Endothelial cell of umbilical vein (primary cell): ENCODE results near the gene RHOBTB1. TPM values are rescaled to one million over a fixed set of nuclear protein-coding genes. Genes with fewer than 3 reads are reported as not detected.

Source experiments
- BruUV-seq: library from RNA; stranded (reverse); fragments of 400-500 nt; replicated peaks from 2 replicates; lab custom pipeline; 2021; lab: Mats Ljungman, UMichigan
- CTCF ChIA-PET: fragments of 300-600, 350-600 bp; sonication (Branson Sonifier 250); formaldehyde crosslinking; loops from one replicate; lab custom pipeline; 2021; ENCODE audit warnings: antibody characterized with exemption, inconsistent platforms; lab: Charles Lee
- POLR2A ChIA-PET: fragments of 300-600, 350-600 bp; sonication (Branson Sonifier 250); formaldehyde crosslinking; loops from one replicate; lab custom pipeline; 2021; ENCODE audit warnings: antibody characterized with exemption, inconsistent platforms; lab: Charles Lee
- DNase-seq: peaks from one replicate; pipeline ENCODE4 v3.0.0-alpha.2; 2011; ENCODE audit warnings: low read depth, low spot score
- FAIRE-seq: peaks from 2 replicates; lab custom pipeline; 2011; peaks lifted over from hg19 to GRCh38; lab: Jason Lieb, UNC
- H2AFZ ChIP-seq: 2 replicates; pipeline ENCODE4 v1.6.0; 2012; ENCODE audit warnings: low read depth, low read length, control low read depth, inconsistent platforms
- H3K27ac ChIP-seq: 2 replicates; pipeline ENCODE4 v1.5.1; 2011; ENCODE audit warnings: low read depth, mild to moderate bottlenecking, control low read depth, low read length, moderate library complexity; ENCODE audit not compliant: insufficient read depth
- H3K27me3 ChIP-seq, 2 experiments: 2 replicates each; pipeline versions ENCODE4 v1.6.0 to v1.6.1; 2011; ENCODE audit warnings: low read length in 2 of 2, mixed read lengths in 1 of 2; ENCODE audit not compliant: control insufficient read depth in 2 of 2, insufficient read depth in 2 of 2
- H3K36me3 ChIP-seq, 2 experiments: 2 replicates in 1 of 2; 3 replicates in 1 of 2; pipeline ENCODE4 v1.5.1; 2011; ENCODE audit warnings: low read length in 2 of 2, mild to moderate bottlenecking in 1 of 2, moderate library complexity in 1 of 2; ENCODE audit not compliant: control insufficient read depth in 2 of 2, insufficient read depth in 2 of 2; ENCODE audit errors: extremely low read depth in 1 of 2
- H3K4me1 ChIP-seq: 3 replicates; pipeline ENCODE4 v1.5.1; 2011; ENCODE audit warnings: mild to moderate bottlenecking, low read length; ENCODE audit not compliant: control insufficient read depth, insufficient read depth; ENCODE audit errors: extremely low read depth
- H3K4me2 ChIP-seq: 2 replicates; pipeline ENCODE4 v1.6.1; 2011; ENCODE audit warnings: low read length, control low read depth, mixed read lengths; ENCODE audit not compliant: insufficient read depth
- H3K4me3 ChIP-seq, 3 experiments: fragments of 200-600 bp in 1 of 3; sonication (generic), shearing (Covaris generic) in 1 of 3; replicated peaks in 1 of 3; 2 replicates each; pipeline ENCODE4 v1.5.1; 2011 to 2016; ENCODE audit warnings: control low read depth in 3 of 3, low read length in 3 of 3, mild to moderate bottlenecking in 2 of 3, inconsistent platforms in 1 of 3, low read depth in 1 of 3, moderate library complexity in 1 of 3; ENCODE audit not compliant: insufficient read depth in 1 of 3
- H3K79me2 ChIP-seq: 2 replicates; pipeline ENCODE4 v1.6.0; 2012; ENCODE audit warnings: low read length, inconsistent platforms; ENCODE audit not compliant: control insufficient read depth, insufficient read depth
- H3K9ac ChIP-seq: replicated peaks from 2 replicates; pipeline ENCODE3; 2011; ENCODE audit warnings: low read length, control low read depth; ENCODE audit not compliant: insufficient read depth; ENCODE audit errors: extremely low read depth
- H3K9me1 ChIP-seq: replicated peaks from 3 replicates; pipeline ENCODE4 v1.6.0; 2011; ENCODE audit warnings: mild to moderate bottlenecking, low read length; ENCODE audit not compliant: control insufficient read depth, insufficient read depth; ENCODE audit errors: extremely low read depth
- H3K9me3 ChIP-seq: replicated peaks from 2 replicates; pipeline ENCODE4 v1.5.1; 2012; ENCODE audit warnings: low read length, inconsistent platforms; ENCODE audit not compliant: control insufficient read depth, insufficient read depth
- H4K20me1 ChIP-seq: replicated peaks from 2 replicates; pipeline ENCODE3; 2011; ENCODE audit warnings: mild to moderate bottlenecking, low read length; ENCODE audit not compliant: control insufficient read depth, insufficient read depth; ENCODE audit errors: extremely low read depth
- EZH2 ChIP-seq: IDR thresholded peaks from 2 replicates; pipeline ENCODE4 v1.6.1; 2012; ENCODE audit warnings: borderline replicate concordance, low read depth, mild to moderate bottlenecking, moderate library complexity, low read length, inconsistent platforms; ENCODE audit not compliant: severe bottlenecking
- FOS ChIP-seq: IDR thresholded peaks from 2 replicates; pipeline ENCODE4 v1.6.1; 2011; ENCODE audit warnings: mild to moderate bottlenecking, low read length, moderate library complexity, borderline replicate concordance; ENCODE audit not compliant: insufficient read depth
- GATA2 ChIP-seq: IDR thresholded peaks from 2 replicates; pipeline ENCODE4 v1.7.0; 2011; ENCODE audit warnings: low read depth, mild to moderate bottlenecking, moderate library complexity, mixed read lengths, low read length; ENCODE audit not compliant: insufficient read length, insufficient read depth
- JUN ChIP-seq: IDR thresholded peaks from 2 replicates; pipeline ENCODE4 v1.6.1; 2011; ENCODE audit warnings: borderline replicate concordance, low read depth; ENCODE audit not compliant: insufficient read length, insufficient read depth
- MYC ChIP-seq: IDR thresholded peaks from one replicate; pipeline ENCODE4 v1.6.1; 2011; ENCODE audit warnings: mild to moderate bottlenecking, low read depth, low read length
- POLR2A ChIP-seq: IDR thresholded peaks from 2 replicates; pipeline ENCODE4 v1.6.1; 2012; ENCODE audit warnings: low read depth, mild to moderate bottlenecking, control low read depth, low read length
- POLR2AphosphoS5 ChIP-seq: IDR thresholded peaks from 2 replicates; pipeline ENCODE4 v1.6.1; 2012; ENCODE audit warnings: low read depth, mild to moderate bottlenecking, control low read depth, low read length, moderate library complexity; ENCODE audit not compliant: insufficient read depth
- dilution Hi-C: fragments of 300-500 bp; cut with MboI; formaldehyde crosslinking; loops from one replicate; pipeline ENCODE4 v1.15.0; 2019; ENCODE audit warnings: low sequenced_read_pairs; ENCODE audit not compliant: extremely low pct_ligation_motif_present
- intact Hi-C: fragments of 100-400 bp; cut with micrococcal nuclease; formaldehyde crosslinking; loops from one replicate; pipeline ENCODE4 v1.10.0; 2022
- polyA plus RNA-seq, 4 experiments: library from polyadenylated mRNA; depleted of rRNA in 3 of 4; stranded (reverse) in 3 of 4; unstranded in 1 of 4; fragments of >200 nt; gene quantifications; 2 replicates each; pipeline versions ENCODE4 v1.2.1 to v1.2.3, GENCODE V29; 2011 to 2012; ENCODE audit warnings: missing spikeins in 1 of 4
- total RNA-seq: library from RNA; stranded (reverse); gene quantifications from 2 replicates; pipeline ENCODE4 v1.2.3, GENCODE V29; 2021
- TF ChIP-seq, protein P1 (sequence below): IDR thresholded peaks from 2 replicates; pipeline ENCODE4 v1.6.1; 2011; ENCODE audit not compliant: insufficient read depth, insufficient read length
- TF ChIP-seq, protein P2 (sequence below), 2 donors: IDR thresholded peaks; 1 replicate in 1 of 2; 2 replicates in 1 of 2; pipeline ENCODE4 v1.5.1; 2011; ENCODE audit warnings: low read length in 2 of 2, mild to moderate bottlenecking in 2 of 2, moderate library complexity in 2 of 2, control low read depth in 1 of 2, inconsistent platforms in 1 of 2, low read depth in 1 of 2; ENCODE audit not compliant: insufficient read depth in 1 of 2; ENCODE audit errors: extremely low read depth in 1 of 2

The RHOBTB1 gene
- total and polyA plus RNA-seq, 2 donors (not counting 3 experiments of a cell fraction or from before 2014, with no cell fraction given) = 21.2 to 31.0 TPM

DNA sequence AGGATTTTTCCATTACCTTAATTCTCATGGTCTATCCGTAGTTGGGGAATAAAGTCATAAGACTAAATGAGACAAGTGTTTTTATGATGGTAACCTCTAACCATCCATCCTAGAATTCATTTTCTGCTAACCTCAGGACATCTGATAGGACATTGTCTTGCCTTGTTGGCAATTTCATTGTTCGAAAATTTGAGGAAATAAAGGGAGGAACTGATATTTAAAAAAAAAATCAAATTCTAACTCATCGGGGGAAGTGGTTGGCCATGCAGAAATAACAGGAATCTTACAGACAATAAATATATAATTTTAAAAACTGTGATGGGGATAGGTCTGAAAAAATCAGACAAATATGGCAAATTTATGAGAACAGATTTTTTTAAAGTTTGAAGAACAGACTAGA lies 21.7 kb upstream of the RHOBTB1 start:
- no peak overlapping the region for H3K9ac ChIP-seq
- no peaks in the 10 kb centered on the region for H3K79me2 ChIP-seq
- H3K36me3 ChIP-seq = no peaks in the 10 kb centered on the region
- no peak overlapping the region for H2AFZ ChIP-seq
- dilution Hi-C loops = no loop called here
- BruUV-seq = no TSS peak
- H3K4me1 ChIP-seq = peaks cover 27% of the 10 kb centered on the region
- TF ChIP-seq POLR2A = no peak
- TF ChIP-seq, protein P1, sequence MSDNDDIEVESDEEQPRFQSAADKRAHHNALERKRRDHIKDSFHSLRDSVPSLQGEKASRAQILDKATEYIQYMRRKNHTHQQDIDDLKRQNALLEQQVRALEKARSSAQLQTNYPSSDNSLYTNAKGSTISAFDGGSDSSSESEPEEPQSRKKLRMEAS = no peak
- no peak for TF ChIP-seq JUN
- TF ChIP-seq MYC = no peak
- TF ChIP-seq EZH2 = no peak
- TF ChIP-seq, protein P2, sequence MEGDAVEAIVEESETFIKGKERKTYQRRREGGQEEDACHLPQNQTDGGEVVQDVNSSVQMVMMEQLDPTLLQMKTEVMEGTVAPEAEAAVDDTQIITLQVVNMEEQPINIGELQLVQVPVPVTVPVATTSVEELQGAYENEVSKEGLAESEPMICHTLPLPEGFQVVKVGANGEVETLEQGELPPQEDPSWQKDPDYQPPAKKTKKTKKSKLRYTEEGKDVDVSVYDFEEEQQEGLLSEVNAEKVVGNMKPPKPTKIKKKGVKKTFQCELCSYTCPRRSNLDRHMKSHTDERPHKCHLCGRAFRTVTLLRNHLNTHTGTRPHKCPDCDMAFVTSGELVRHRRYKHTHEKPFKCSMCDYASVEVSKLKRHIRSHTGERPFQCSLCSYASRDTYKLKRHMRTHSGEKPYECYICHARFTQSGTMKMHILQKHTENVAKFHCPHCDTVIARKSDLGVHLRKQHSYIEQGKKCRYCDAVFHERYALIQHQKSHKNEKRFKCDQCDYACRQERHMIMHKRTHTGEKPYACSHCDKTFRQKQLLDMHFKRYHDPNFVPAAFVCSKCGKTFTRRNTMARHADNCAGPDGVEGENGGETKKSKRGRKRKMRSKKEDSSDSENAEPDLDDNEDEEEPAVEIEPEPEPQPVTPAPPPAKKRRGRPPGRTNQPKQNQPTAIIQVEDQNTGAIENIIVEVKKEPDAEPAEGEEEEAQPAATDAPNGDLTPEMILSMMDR (IDR thresholded peaks at IDR 0.05; ENCODE audit: extremely low read depth in 1 of 2, insufficient read depth in 1 of 2, low read depth in 1 of 2, low read length in 2 of 2) = no peak
- TF ChIP-seq FOS = no peak
- no peak for TF ChIP-seq GATA2
- TF ChIP-seq POLR2AphosphoS5 = no peak
- no peak overlapping the region for H3K27ac ChIP-seq
- H3K9me3 ChIP-seq = no peaks in the 10 kb centered on the region
- ChIA-PET CTCF (interaction anchor here (1.6 kb wide), 1 partner anchor 137 kb away, joined by 20 read pairs; no protein-coding TSS in a partner anchor), POLR2A (interaction anchor here (0.7 kb wide), 1 partner anchor 10 kb away, joined by 3 read pairs; no protein-coding TSS in a partner anchor)
- H3K27me3 ChIP-seq = no peaks in the 10 kb centered on the region
- no peaks in the 10 kb centered on the region for H4K20me1 ChIP-seq
- intact Hi-C loops = loop anchor here (2.0 to 10.0 kb wide), 3 partner anchors 175 to 659 kb away; no protein-coding TSS in a partner anchor
- DNase-seq = no peak
- FAIRE-seq = no peak
- H3K9me1 ChIP-seq = no peaks in the 10 kb centered on the region
- no peak overlapping the region for H3K4me3 ChIP-seq
- H3K4me2 ChIP-seq = no peak overlapping the region
